Glutamatergic neuron (in vitro differentiated cells): ENCODE data around the gene BACE2. TPM values are rescaled to one million over a fixed set of nuclear protein-coding genes. Genes with fewer than 3 reads are reported as not detected.

Experiments
- DNase-seq: peaks from one replicate; pipeline ENCODE4 v3.0.0; 2022
- H3K27ac Mint-ChIP-seq: one replicate; pipeline ENCODE4 v1.8.0; 2020; ENCODE audit warnings: mild to moderate bottlenecking, mixed read lengths, inconsistent platforms; ENCODE audit not compliant: unreplicated experiment
- H3K27me3 Mint-ChIP-seq: one replicate; pipeline ENCODE4 v1.8.0; 2020; ENCODE audit warnings: mild to moderate bottlenecking, moderate library complexity, mixed read lengths, inconsistent platforms; ENCODE audit not compliant: unreplicated experiment
- H3K36me3 Mint-ChIP-seq: one replicate; pipeline ENCODE4 v1.8.0; 2020; ENCODE audit warnings: mild to moderate bottlenecking, mixed read lengths, inconsistent platforms; ENCODE audit not compliant: unreplicated experiment
- H3K4me1 Mint-ChIP-seq: one replicate; pipeline ENCODE4 v1.8.0; 2020; ENCODE audit warnings: mild to moderate bottlenecking, low read depth, mixed read lengths, inconsistent platforms; ENCODE audit not compliant: unreplicated experiment
- H3K4me3 Mint-ChIP-seq: one replicate; pipeline ENCODE4 v1.8.0; 2020; ENCODE audit warnings: mild to moderate bottlenecking, mixed read lengths, inconsistent platforms; ENCODE audit not compliant: unreplicated experiment
- H3K9me3 Mint-ChIP-seq: one replicate; pipeline ENCODE4 v1.8.0; 2020; ENCODE audit warnings: mild to moderate bottlenecking, moderate library complexity, mixed read lengths, inconsistent platforms; ENCODE audit not compliant: unreplicated experiment
- CTCF ChIP-seq: fragments of 200-600 bp; sonication (generic); IDR thresholded peaks from one replicate; pipeline ENCODE4 v1.5.0; 2021; ENCODE audit not compliant: partially characterized antibody, unreplicated experiment
- total RNA-seq: library from RNA; stranded (reverse); fragmentation: NEBNext Ultra II Directional; extraction: Animal tissue kit (Norgen Biotek cat#: 25700); gene quantifications from one replicate; pipeline ENCODE4 v1.2.1, GENCODE V29; 2021; ENCODE audit not compliant: unreplicated experiment

The BACE2 gene
- total RNA-seq, 1 donor from 2014 or later, result not detected

GRCh38 chr21:41290106-41290799 lies 122.3 kb downstream of the BACE2 start:
- Mint-ChIP-seq H3K9me3 (peaks cover 5% of the 10 kb centered on the region), H3K36me3 (no peaks in the 10 kb centered on the region)

GRCh38 chr21:41294548-41295231 lies 126.7 kb downstream of the BACE2 start:
- H3K9me3 Mint-ChIP-seq, result peaks cover 5% of the 10 kb centered on the region
- no peaks in the 10 kb centered on the region for H3K27me3 Mint-ChIP-seq
- H3K27ac Mint-ChIP-seq, result no peak overlapping the region
- H3K36me3 Mint-ChIP-seq, result no peaks in the 10 kb centered on the region
- no peaks in the 10 kb centered on the region for H3K4me1 Mint-ChIP-seq
- TF ChIP-seq CTCF, result no peak
- no peak for DNase-seq
- H3K4me3 Mint-ChIP-seq, result no peak overlapping the region

More at GRCh38 chr21:41290106-41290799, 122.3 kb downstream of the BACE2 start:
- H3K4me3 Mint-ChIP-seq, result no peak overlapping the region
- H3K27ac Mint-ChIP-seq, result no peak overlapping the region
- no peaks in the 10 kb centered on the region for H3K4me1 Mint-ChIP-seq
- no peak for TF ChIP-seq CTCF
- H3K27me3 Mint-ChIP-seq, result no peaks in the 10 kb centered on the region
- no peak for DNase-seq

- no peak overlapping the region for H3K27ac Mint-ChIP-seq
- no peaks in the 10 kb centered on the region for H3K27me3 Mint-ChIP-seq
- H3K9me3 Mint-ChIP-seq, result peaks cover 5% of the 10 kb centered on the region
- H3K4me1 Mint-ChIP-seq, result no peaks in the 10 kb centered on the region
- DNase-seq, result no peak
- H3K36me3 Mint-ChIP-seq, result no peaks in the 10 kb centered on the region
- H3K4me3 Mint-ChIP-seq, result no peak overlapping the region
- no peak for TF ChIP-seq CTCF
Measured at GRCh38 chr21:41295721-41296254, 127.8 kb downstream of the BACE2 start.

- no peak for DNase-seq
- Mint-ChIP-seq H3K4me3 (no peak overlapping the region), H3K9me3 (peaks cover 1% of the 10 kb centered on the region), H3K36me3 (peaks cover 13% of the 10 kb centered on the region), H3K4me1 (no peaks in the 10 kb centered on the region), H3K27ac (no peak overlapping the region), H3K27me3 (peaks cover 3% of the 10 kb centered on the region)
- TF ChIP-seq CTCF, result no peak
Measured at GRCh38 chr21:41302976-41303375, 135.0 kb downstream of the BACE2 start.
